CD1c-positive myeloid dendritic cell (primary cell): ENCODE results near the gene SCNM1.
A peak's percentile ranks its signal among the peaks of the same experiment; 100 is the strongest.
"Not testable (repeated sequence)": the region's sequence is repeated elsewhere in the genome, so short reads cannot be mapped to it uniquely, and the experiment has no call there.

Experiments
- DNase-seq: peaks from one replicate; pipeline ENCODE4 v3.0.0-alpha.2; 2016; ENCODE audit errors: extremely low spot score

SCNM1 gene

DNA sequence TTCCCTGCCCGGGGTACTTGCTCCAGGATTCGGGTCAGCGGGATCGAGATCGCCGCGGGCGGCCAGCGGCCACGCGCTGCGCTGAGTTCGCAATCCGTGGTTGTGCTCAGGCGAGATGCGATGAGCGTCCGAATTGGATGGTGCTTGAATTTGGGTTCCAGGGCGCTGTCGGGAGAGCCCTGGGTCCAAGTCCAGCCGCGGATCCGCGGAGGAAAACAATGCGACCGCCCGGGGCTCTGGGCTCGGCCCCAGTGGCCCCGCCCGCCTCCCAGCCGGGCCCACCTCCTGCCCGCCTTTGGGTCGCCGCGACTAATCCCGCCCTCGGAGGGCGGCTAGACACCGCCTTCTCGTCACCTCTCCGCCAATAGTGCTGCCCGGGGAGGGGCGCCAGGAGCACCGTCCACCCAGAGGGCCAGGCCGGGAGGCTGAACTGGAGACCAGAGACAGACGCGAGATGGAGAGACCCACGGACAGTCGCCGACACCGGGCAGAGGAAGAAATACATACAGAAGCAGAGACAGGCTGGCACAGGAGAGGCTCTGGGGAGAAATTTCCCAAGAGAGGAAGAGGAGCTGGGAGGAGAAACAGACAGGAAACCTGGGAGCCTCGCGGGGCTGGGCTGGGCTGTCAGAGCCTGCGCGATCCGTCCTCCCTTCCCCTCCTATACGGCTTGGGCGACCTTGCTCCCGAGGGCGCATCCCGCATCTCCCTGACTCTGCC lies 19.4 kb upstream of the SCNM1 start, which contains the start of gene SEMA6C:
Gene SEMA6C (minus strand): TSS at position 220 of the 720 bp plus-strand sequence. CDS start 4,010 bp downstream, outside the sequence.
- peak; percentile 92 for DNase-seq

DNA sequence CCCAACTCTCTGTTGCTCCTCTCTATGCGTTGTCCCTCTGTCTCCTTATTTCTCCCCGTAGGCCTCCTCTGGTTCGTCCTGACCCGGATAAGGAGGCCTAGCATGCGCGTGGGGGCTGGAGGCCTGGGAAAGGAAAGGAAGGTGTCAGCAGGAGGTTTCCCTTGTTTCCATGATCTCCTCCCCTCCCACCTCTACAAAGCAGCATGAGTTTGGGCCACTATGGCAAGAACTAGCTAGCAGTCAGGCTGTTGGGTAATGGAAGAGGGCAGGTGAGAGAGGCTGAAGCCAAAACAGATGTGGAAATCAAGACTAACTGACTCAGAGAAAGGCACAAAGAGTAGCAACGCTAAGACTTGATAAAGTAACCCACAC lies 18.8 kb upstream of the SCNM1 start:
- no peak for DNase-seq

DNA sequence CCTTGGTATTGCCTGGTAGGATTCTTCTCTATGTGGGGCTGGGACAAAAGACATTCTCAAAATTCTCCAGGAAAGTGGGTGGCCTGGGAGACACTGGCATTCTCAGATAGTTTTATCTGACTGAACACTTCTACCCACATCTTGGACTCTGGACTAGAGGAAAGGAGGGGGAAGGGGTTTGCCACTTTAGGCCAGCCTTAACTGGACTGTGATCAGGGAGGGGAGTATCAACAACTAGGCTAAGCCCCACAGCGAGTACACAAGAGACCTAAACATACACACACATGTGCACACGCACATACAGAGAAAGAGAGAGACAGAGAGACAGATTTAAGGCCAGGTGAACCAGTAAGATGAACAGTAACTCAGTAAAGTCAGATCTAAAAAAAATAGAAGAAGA lies 18.3 kb upstream of the SCNM1 start:
- DNase-seq = no peak

DNA sequence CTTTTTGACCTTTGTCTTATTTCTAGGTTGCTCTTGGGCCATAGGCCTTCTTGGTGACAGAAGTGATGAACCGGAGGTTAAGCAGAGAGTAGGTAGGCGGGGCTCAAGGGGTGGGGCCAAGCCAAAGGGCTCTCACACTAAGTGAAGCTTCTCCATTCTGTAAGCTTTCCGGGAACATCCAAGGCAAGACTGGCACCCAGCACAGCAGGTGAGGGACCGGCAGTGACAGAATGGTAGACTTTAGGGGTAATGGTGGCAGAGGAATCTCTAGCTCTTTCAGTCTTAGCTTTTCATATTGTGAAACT lies 9.5 kb upstream of the SCNM1 start, which contains the start of gene TNFAIP8L2:
Gene TNFAIP8L2 (plus strand): TSS at position 135 of the 305 bp plus-strand sequence. CDS start 2,049 bp downstream, outside the sequence.
- DNase-seq = peak; percentile 84

DNA sequence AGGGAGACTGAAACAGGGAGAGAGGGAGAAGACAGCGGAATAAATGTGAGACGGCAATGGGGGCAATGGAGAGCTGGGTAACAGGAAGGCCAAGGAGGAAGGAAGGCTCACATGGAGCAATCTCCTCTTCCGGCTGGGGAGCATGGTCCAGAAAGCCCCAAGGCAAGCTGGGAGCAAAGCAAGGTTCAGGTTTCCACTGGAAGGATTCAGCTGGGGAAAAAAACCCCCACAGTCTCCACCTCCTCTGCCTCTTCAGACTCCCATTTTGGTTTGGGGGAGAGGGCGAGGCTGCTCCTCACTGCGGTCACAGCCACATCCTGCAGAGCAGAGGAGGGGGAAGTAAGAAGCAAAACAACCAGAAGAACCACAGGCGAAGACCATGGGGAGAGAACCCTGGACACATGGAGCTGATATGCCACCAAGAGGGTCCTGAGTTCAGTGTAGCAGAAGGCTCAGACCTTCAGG lies 8.8 kb upstream of the SCNM1 start:
- DNase-seq = peak; percentile 55

DNA sequence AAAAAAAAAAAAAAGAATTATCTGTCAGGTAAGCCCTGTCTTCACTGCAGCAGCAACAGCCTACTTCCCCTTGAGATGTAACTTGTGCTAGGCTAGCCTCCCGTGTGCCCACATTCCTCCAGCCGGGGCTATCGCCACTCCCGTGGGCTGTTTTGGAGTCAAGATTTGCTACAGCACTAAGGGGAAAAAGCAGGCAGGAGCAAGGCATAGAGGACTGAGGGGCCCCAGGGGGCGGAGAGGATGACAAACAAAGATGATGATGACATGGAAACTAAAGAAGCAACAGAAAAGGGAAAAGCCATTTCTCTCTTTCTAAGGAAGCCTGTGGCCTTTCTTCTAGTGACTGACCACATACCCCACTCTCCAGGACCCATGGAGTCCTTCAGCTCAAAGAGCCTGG lies 7.6 kb upstream of the SCNM1 start:
- DNase-seq = peak; percentile 64

DNA sequence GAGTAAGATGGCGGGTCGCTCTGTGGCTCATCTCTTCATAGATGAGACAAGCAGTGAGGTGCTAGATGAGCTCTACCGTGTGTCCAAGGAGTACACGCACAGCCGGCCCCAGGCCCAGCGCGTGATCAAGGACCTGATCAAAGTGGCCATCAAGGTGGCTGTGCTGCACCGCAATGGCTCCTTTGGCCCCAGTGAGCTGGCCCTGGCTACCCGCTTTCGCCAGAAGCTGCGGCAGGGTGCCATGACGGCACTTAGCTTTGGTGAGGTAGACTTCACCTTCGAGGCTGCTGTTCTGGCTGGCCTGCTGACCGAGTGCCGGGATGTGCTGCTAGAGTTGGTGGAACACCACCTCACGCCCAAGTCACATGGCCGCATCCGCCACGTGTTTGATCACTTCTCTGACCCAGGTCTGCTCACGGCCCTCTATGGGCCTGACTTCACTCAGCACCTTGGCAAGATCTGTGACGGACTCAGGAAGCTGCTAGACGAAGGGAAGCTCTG lies 7.1 kb upstream of the SCNM1 start:
- peak; percentile 52 for DNase-seq

DNA sequence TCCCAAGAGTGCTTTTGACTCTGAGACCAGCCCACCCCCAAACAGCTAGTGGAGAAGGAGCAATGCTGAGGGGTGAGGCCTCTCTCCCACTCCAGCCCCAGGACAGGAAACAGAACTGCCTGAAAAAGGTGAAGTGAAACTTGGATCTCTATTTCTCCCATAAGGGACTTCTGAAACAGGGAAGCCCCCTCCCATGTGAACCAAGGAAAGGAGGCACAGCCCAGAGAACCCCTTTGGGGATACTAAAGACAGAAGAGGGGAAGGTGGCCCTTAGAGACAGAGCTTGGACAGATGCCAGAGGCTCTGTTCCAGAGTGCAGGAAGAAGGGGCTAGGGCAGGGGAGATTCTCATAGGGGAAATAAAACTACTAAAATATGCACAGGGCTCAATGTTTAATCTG lies 6.6 kb upstream of the SCNM1 start:
- DNase-seq = peak; percentile 77

DNA sequence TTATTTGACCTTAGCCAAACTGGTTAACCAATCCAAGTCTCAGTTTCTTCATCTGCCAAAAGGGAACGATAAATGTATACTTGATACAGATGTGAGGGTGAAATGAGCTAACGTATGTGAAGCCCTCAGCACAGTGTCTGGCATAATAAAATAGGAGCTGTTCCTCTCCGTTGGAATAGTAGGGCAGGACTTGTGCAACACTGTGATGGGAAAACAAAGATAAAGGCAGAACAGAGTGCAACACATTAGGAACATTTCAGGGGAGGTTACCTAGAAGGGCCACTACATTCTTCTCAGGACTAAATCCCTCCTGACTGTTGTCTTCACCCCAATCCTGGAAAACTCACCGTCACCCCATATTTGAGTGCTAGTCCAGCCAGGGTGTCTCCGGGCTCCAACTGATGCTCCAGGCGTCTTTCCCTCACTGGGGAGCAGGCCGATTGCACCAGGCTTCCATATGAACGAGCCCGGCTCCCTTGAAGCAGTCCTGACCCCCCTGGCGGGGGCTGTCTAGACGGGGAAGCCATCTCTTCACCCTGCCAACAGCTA lies 1.1 kb upstream of the SCNM1 start:
- no peak for DNase-seq

DNA sequence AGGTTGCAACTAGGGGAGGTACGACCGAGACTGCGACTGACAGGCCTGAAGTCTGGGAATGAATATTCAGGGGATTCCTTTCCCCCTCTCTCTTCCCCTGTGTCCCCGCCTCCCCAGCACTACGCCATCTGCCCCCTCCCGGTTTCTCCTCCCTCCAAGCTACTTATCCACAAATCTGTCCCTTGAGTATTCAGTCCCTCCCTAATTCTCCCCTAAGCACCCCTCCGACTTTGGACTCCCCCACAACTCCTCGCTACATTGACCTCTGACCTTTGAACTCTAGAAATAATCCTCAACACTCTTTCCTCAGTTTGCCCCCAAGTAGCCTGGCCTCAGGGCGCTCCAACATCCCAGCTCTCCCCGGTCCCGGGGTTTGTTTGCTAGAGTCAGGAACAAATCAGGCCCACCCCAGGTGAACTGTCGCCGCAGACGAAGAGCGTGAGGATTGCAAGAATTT lies 635 bp upstream of the SCNM1 start:
- DNase-seq = no peak

DNA sequence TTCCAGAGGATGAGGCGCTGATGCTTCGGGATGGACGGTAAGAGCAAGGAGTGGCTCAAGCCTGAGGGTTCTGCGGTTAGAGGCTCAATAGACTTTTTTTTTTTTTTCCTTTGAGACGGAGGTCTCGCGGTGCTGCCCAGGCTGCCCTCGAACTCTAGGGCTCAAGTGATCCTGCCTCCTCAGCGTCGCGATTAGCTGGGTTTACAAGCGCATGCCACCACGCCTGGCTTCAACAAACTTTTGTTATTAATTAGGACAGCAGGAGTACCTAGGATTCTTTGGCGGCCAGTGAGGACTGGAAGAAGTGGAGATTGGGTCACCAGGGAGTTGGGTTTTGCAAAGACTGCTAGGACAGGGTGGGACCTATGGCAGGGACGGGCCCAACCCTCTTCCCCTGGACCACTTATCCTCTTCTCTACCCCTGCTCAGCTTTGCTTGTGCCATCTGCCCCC lies 587 bp downstream of the SCNM1 start:
- DNase-seq = no peak

DNA sequence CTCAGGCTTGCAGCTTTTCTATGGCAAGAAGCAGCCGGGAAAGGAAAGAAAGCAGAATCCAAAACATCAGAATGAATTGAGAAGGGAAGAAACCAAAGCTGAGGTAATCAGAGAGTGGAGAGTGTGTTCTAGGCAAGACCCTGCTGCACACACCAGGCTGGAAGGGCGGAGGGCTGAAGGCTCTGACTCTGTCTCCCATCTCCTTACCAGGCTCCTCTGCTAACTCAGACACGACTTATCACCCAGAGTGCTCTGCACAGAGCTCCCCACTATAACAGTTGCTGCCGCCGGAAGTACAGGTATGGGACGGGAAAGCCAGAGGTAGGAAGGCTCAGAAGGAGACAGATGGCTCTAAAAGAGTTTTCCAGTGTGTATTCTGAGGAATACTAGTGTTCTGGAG lies 1.2 kb downstream of the SCNM1 start:
- no peak for DNase-seq

DNA sequence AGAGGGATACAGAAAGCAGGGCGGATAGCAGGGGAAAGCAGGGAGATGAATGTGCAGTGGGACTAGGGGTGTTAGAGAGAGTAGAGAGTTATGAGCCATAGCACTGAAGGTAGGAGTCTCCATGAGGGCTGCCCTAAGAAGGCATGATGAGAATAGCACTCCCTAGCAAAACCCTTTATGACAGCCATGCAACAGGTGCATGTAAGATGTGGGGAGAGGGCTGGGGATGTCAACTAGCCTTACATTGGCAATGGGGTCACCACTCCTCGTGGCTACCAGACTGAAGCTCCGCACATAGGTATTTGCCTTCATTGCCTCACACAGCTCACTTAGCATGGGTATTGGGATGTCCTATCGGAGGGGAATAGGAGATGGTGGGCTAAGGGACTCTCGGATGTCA lies 5.2 kb downstream of the SCNM1 start:
- no peak for DNase-seq

DNA sequence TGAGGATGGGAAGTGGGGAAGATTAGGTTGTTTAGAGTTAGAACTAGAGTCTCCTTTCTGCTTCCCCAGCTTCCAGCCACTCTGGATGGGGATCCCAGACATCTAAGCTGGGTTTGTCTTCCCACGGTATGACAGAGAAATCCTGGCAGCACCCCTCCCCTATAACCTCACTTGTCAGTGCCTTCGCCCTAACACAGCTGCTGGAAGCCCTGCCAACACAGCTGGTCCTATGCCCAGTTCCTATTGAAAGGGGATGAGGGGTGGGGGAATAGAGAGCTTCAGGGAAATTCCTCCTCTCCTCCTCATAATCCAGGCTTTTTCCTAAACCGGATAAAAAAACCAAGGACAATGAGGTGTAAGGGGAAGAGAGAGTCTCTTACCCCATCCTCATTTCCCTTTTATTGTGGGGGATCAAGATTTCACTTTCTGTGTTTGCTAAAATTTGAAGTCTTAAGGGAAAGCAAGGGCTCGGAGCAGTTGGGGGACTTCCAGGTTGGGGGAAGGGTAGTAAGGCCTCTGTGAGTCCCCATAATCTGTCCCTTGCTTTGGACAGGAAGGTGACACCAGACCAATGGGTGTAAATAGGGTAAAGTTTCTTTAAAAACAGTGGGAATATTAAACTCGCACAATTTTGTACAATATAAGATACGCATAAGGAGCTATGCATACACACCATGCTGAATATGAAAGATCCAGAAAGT lies 9.2 kb downstream of the SCNM1 start:
- DNase-seq = no peak

DNA sequence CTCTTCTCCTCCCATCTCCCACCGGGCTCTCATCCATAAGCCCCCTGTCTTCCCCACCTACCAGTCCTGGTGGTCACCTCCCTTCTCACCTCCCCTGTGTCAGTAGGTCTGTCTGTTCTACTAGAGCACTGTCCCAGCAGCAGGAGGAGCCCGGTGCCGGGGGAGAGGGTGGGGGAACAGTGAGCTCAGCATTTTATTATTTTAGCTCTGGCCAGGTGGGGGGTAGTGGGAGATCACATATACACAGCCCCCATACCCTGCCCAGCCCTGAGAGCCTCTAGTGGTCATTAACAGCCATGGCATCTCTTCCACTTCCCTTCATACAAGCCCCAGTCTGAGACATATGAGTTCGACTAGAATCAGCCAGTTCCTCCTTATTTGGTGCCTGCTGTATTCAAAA lies 9.9 kb downstream of the SCNM1 start, which contains the start of gene TMOD4:
Gene TMOD4 (minus strand): TSS at position 119 of the 400 bp plus-strand sequence. CDS start 1,106 bp downstream, outside the sequence.
- peak; percentile 29 for DNase-seq

DNA sequence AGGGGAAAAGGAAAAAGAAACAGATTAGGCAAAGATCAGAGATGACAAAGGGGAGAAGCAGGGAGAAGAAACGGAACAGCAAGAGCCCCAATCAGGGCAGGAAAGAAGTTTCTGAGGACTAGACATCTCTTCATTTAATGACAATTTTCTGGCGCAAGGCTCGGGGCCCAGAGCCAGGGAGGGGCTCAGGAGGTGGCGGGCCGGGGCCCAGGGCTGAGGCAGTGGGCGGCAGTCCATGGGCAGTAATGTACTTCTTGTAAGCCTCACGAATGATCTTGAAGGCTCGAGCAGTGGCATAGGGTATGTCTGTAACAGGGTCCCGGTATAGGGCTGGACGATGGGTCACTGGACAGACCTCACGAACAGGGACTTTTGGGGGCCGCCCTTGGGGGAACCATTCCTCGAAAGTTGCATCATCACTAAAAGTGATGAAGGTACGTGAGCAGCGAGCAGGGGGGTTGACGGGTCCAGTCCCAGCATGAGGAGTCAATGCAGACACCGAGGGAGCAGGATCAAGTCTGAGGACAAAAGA lies 10.6 kb downstream of the SCNM1 start:
- no peak for DNase-seq

DNA sequence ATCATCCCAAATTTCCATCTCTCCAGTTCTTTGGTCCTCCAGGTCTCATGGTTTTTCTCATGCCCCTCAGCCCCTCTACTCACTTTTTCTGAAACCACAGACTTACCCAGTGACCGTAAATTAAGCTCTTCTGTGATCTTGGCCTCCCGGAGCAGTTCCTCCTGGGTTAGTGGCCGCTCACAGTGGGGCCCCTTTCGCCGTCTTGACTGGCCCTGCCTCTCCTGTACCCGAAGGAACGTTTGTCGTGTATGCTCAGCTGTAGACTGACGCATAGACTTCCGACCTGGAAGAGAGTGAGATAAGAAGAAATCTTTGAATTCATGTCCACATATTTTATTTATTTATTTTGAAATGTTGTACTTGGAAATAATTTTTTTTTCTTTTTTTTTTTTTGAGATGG lies 18.3 kb downstream of the SCNM1 start:
- no peak for DNase-seq

DNA sequence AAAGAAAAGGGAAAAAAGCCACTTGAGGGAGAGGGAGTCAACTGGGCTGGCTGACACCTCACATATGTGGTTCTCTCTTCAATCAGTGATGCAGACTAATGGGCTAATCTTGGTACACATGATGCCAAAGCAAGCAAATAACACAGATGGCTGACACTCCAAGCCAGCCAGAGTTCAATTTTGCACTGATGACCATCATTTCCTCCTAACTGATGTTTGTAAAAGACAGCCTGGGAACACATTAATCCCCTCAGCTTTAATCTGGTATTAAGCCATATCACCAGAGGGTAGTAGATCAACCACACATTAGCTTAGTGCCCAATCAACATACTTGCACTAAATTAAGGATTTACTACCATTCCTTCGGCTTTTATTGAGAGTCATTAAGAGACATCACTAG lies 21.3 kb downstream of the SCNM1 start:
- no peak for DNase-seq

DNA sequence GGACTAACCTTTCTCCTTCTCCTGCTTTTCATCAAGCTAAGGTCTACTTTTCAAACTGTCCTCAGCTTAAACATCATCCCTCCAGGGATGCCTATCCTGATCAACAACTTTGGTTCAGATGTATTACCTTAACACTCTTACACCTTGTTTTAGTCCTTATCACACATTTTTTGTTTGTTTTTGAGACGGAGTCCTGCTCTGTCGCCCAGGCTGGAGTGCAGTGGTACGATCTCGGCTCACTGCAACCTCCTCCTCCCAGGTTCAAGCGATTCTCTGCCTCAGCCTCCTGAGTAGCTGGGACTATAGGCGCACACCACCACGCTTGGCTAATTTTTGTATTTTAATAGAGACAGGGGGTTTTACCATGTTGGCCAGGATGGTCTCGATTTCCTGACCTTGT lies 22.7 kb downstream of the SCNM1 start:
- DNase-seq = not testable (repeated sequence)

DNA sequence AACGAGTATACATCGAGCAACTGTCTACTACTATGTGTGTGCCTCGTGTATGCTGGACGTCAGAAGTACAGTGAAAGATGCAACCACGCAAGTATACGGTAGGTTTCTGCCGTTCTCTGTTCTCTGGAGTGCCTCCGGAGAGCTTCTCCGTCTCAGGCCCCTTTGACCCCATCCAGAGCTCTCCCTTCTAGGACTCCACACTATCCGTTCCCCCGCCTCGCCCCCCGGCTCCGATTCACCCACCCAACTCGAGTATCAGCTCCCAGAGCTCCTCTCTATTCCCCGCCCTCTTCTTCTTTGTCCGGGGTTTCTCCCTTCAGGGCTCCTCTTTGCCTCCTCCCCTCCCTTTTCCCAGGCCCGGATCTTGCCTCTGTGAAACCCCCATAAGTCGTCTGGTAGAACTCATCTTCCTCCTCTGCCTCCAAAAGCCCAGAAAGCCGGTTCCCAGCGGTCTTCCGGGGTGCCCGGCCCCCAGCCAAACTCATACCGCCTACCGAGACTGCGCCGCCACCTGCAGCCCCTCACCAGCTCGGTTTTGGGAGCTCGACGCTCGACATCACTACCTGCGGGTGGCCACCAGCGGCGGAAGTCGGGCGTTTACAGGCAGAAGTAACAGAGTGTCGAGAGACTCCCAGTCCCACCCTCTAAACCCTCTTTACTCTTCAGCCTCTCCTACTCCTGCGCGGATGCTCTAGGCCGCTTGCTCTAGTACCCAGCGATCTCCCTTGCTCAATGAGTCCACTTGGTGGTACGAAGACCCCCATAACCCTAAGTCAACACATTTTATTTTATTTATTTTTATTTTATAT lies 23.9 kb downstream of the SCNM1 start, which contains the start of gene VPS72:
Gene VPS72 (minus strand): TSS at position 561 of the 809 bp plus-strand sequence. CDS start 76 bp downstream, at position 485.
- DNase-seq = peak; percentile 80

DNA sequence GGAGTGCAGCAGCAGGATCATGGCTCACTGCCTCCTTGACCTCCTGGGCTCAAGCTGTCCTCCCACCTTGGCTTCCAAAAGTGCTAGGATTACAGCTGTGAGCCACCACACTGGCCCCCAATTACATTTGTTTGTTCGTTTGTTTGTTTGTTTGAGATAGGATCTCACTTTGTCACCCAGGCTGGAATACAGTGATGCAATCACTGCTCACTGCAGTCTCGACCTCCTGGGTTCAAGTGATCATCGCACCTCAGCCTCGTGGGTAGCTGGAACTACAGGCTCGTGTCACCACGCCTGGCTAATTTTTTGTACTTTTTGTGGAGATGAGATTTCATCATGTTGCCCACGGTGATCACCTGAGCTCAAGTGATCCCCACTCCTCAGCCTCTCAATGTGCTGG lies 26.1 kb downstream of the SCNM1 start:
- no peak for DNase-seq
